Neural cell (in vitro differentiated cells): ENCODE results near the gene DAP3. TPM values are rescaled to one million over a fixed set of nuclear protein-coding genes. Genes with fewer than 3 reads are reported as not detected.

Experiments used
- H2AFZ ChIP-seq: fragments of 200-600, 300-800 bp; sonication (generic), shearing (Covaris generic); 2 replicates; pipeline ENCODE4 v1.6.0; 2014; ENCODE audit warnings: low read depth, mild to moderate bottlenecking, antibody characterized with exemption, low read length, moderate library complexity
- H3F3A ChIP-seq: fragments of 200-600 bp; shearing (Covaris generic); 2 replicates; pipeline ENCODE4 v1.6.1; 2016; ENCODE audit warnings: mild to moderate bottlenecking, moderate library complexity, mixed read lengths, antibody characterized with exemption, low read length; ENCODE audit not compliant: insufficient read depth, poor library complexity, severe bottlenecking
- H3K27ac ChIP-seq: fragments of 200-600, 300-800 bp; sonication (generic), shearing (Covaris generic); 2 replicates; pipeline ENCODE4 v1.5.1; 2014; ENCODE audit warnings: mild to moderate bottlenecking, low read length, moderate library complexity
- H3K27me3 ChIP-seq: fragments of 300-800, 200-600 bp; sonication (generic), shearing (Covaris generic); 2 replicates; pipeline ENCODE4 v1.6.0; 2014; ENCODE audit warnings: mild to moderate bottlenecking, low read depth, low read length, moderate library complexity; ENCODE audit not compliant: insufficient read depth
- H3K36me3 ChIP-seq: fragments of 300-800, 200-600 bp; sonication (generic), shearing (Covaris generic); 2 replicates; pipeline ENCODE4 v1.5.1; 2014; ENCODE audit warnings: mild to moderate bottlenecking, antibody characterized with exemption, low read length, moderate library complexity; ENCODE audit not compliant: insufficient read depth
- H3K4me2 ChIP-seq: fragments of 300-800, 200-600 bp; sonication (generic), shearing (Covaris generic); 2 replicates; pipeline ENCODE4 v1.6.0; 2014; ENCODE audit warnings: mild to moderate bottlenecking, low read length
- H3K4me3 ChIP-seq: fragments of 300-800, 200-600 bp; sonication (generic), shearing (Covaris generic); 2 replicates; pipeline ENCODE4 v1.5.1; 2014; ENCODE audit warnings: mild to moderate bottlenecking, low read length, moderate library complexity
- H3K79me2 ChIP-seq: fragments of 200-600 bp; shearing (Covaris generic); replicated peaks from 2 replicates; pipeline ENCODE4 v1.6.0; 2014; ENCODE audit warnings: mild to moderate bottlenecking, low read length, moderate library complexity; ENCODE audit not compliant: insufficient read depth
- H3K9ac ChIP-seq: fragments of 300-800, 200-600 bp; sonication (generic), shearing (Covaris generic); 2 replicates; pipeline ENCODE4 v1.6.1; 2016; ENCODE audit warnings: mild to moderate bottlenecking, low read length, mixed read lengths
- H3K9me2 ChIP-seq: fragments of 200-600 bp; shearing (Covaris generic); 2 replicates; pipeline ENCODE4 v1.6.1; 2016; ENCODE audit warnings: mild to moderate bottlenecking, low read length, mixed read lengths; ENCODE audit not compliant: insufficient read depth
- H3K9me3 ChIP-seq: fragments of 200-600, 300-800 bp; sonication (generic), shearing (Covaris generic); 2 replicates; pipeline ENCODE4 v1.6.1; 2016; ENCODE audit warnings: mild to moderate bottlenecking, mixed run types, low read length, moderate library complexity, mixed read lengths
- H4K20me1 ChIP-seq: fragments of 200-600 bp; shearing (Covaris generic); 2 replicates; pipeline ENCODE4 v1.6.1; 2016; ENCODE audit warnings: mild to moderate bottlenecking, mixed run types; ENCODE audit not compliant: insufficient read depth
- CTCF ChIP-seq: fragments of 450-650 bp; IDR thresholded peaks from 2 replicates; pipeline ENCODE4 v1.5.1; 2014; ENCODE audit warnings: antibody characterized with exemption, mild to moderate bottlenecking, moderate library complexity; ENCODE audit not compliant: poor library complexity, severe bottlenecking
- EP300 ChIP-seq: fragments of 450-650 bp; conservative IDR thresholded peaks from 2 replicates; pipeline ENCODE4 v1.6.1; 2014; ENCODE audit warnings: antibody characterized with exemption, mild to moderate bottlenecking, moderate library complexity; ENCODE audit not compliant: poor library complexity, severe bottlenecking
- EZH2 ChIP-seq: fragments of 200-600, 300-800 bp; shearing (Covaris generic), sonication (generic); IDR thresholded peaks from 2 replicates; pipeline ENCODE4 v1.6.1; 2014; ENCODE audit warnings: antibody characterized with exemption, low read length, borderline replicate concordance, mild to moderate bottlenecking; ENCODE audit not compliant: insufficient read depth, poor library complexity, severe bottlenecking
- MXI1 ChIP-seq: fragments of 450-650 bp; conservative IDR thresholded peaks from 2 replicates; pipeline ENCODE4 v1.6.1; 2014; ENCODE audit warnings: antibody characterized with exemption, mild to moderate bottlenecking; ENCODE audit not compliant: poor library complexity, severe bottlenecking
- POLR2AphosphoS5 ChIP-seq: IDR thresholded peaks from 2 replicates; pipeline ENCODE4 v1.6.1; 2012
- RAD21 ChIP-seq: fragments of 450-650 bp; conservative IDR thresholded peaks from 2 replicates; pipeline ENCODE4 v1.6.1; 2014; ENCODE audit warnings: antibody characterized with exemption, mild to moderate bottlenecking, moderate library complexity
- REST ChIP-seq: IDR thresholded peaks from 2 replicates; pipeline ENCODE4 v1.6.1; 2012; ENCODE audit warnings: borderline replicate concordance
- SMC3 ChIP-seq: fragments of 450-650 bp; conservative IDR thresholded peaks from 2 replicates; pipeline ENCODE4 v1.6.1; 2014; ENCODE audit warnings: antibody characterized with exemption, mild to moderate bottlenecking, moderate library complexity; ENCODE audit not compliant: poor library complexity
- TAF1 ChIP-seq: IDR thresholded peaks from 2 replicates; pipeline ENCODE4 v1.6.1; 2012; ENCODE audit warnings: low read depth
- polyA plus RNA-seq: library from polyadenylated mRNA; depleted of rRNA; stranded (reverse); fragments of >200 nt; gene quantifications from 2 replicates; pipeline ENCODE4 v1.2.3, GENCODE V29; 2014

DAP3 gene
- polyA plus RNA-seq, 1 donor from 2014 or later = 180 TPM

GRCh38 chr1:155650231-155650757, 38.6 kb upstream of the DAP3 start:
- Histone ChIP-seq H3K27me3 (no peaks in the 10 kb centered on the region), H2AFZ (no peak overlapping the region), H3F3A (no peaks in the 10 kb centered on the region), H3K27ac (no peak overlapping the region), H3K9me2 (no peaks in the 10 kb centered on the region), H3K4me2 (no peak overlapping the region), H3K4me3 (no peak overlapping the region), H3K79me2 (no peaks in the 10 kb centered on the region), H3K36me3 (no peaks in the 10 kb centered on the region), H4K20me1 (no peaks in the 10 kb centered on the region), H3K9me3 (no peaks in the 10 kb centered on the region), H3K9ac (no peak overlapping the region)
- no peak for TF ChIP-seq MXI1
- no peak for TF ChIP-seq REST
- no peak for TF ChIP-seq TAF1
- no peak for TF ChIP-seq CTCF
- no peak for TF ChIP-seq RAD21
- TF ChIP-seq SMC3 = no peak
- TF ChIP-seq POLR2AphosphoS5 = no peak
- TF ChIP-seq EP300 = no peak
- TF ChIP-seq EZH2 = no peak

DNA sequence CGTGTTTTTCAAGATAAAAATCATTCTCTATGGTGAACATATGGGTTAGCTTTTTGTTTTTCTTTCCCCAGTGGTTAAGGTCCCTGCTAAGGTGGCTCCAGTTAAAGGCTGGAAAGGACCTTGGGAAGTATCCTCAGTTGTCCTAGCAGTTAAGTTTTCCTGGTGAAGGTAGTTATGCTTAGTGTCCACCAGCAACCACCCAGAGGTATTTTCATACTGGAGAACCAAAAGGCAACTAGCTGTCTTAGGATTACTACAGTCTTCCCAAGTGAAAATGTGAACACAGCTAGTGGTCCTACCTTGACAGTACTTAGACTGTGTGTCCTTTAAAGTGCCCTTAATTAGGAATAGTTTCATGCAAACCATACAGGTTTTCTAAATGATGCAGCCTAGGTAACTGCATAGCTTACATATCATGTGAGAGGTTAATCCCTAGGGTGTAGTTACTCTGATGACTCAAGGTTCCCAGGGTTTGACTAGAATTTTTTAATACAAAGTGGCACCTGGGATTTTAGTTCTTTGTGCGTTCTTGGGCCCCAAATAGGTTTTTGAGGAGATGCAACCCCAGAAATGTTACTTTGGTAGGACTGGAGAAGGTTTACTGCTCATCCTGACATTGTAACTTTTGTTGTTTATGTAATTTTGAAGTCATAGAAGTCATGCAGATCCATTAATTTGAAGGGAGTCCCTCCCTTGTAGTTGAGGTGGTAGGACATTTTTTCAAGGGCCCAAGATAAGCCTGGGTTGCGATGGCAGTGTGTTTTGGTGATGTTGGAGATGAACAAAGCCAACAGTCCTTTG, 36.8 kb upstream of the DAP3 start:
- H2AFZ ChIP-seq = no peak overlapping the region

More for the DNA sequence above, 36.8 kb upstream of the DAP3 start:
- Histone ChIP-seq H3K27ac (no peak overlapping the region), H3K9me2 (no peaks in the 10 kb centered on the region), H3K79me2 (no peaks in the 10 kb centered on the region), H3K27me3 (no peaks in the 10 kb centered on the region), H3K4me3 (no peak overlapping the region), H3K36me3 (no peaks in the 10 kb centered on the region), H4K20me1 (no peaks in the 10 kb centered on the region), H3K4me2 (no peak overlapping the region), H3K9me3 (no peaks in the 10 kb centered on the region), H3K9ac (no peak overlapping the region), H3F3A (no peaks in the 10 kb centered on the region)
- TF ChIP-seq SMC3 (no peak), RAD21 (no peak), REST (no peak), TAF1 (no peak), EZH2 (no peak), MXI1 (no peak), EP300 (no peak), POLR2AphosphoS5 (no peak), CTCF (no peak)
